ENCODE data around the gene B9D1. TPM values are rescaled to one million over a fixed set of nuclear protein-coding genes. Genes with fewer than 3 reads are reported as not detected.

B9D1 gene
- total RNA-seq, 1 experiment from 2014 or later, result 11.5 TPM

DNA sequence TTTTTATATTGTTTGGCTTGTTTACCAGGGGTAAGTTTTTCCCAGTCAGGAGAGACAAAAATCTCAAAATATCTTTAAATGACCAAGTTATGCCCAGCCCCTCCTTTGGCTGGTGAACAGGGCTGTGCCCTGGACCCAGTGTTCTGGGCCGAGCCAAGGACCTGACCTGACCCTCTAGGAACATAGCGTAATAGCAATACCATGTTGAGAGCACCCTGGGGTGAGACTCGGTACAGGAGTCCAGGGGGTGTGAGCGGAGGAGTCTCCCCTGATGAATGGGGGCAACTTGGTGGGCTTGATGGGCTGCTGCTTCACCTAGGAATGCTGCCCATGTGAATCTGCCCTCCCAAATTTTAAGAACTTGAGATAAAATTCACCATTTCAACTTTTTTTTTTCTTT lies 47.4 kb downstream of the B9D1 start:
- Histone ChIP-seq H3K4me1 (no peaks in the 10 kb centered on the region), H3K9me3 (no peaks in the 10 kb centered on the region), H3K4me3 (ENCODE audit: low read depth, low read length) (no peak overlapping the region), H3K27me3 (replicated peaks; ENCODE audit: control insufficient read depth, insufficient read depth, low read length) (no peaks in the 10 kb centered on the region), H3K36me3 (ENCODE audit: control insufficient read depth, insufficient read depth, low read length) (peaks cover 9% of the 10 kb centered on the region)
- H3K27ac Mint-ChIP-seq (ENCODE audit: unreplicated experiment), result no peak overlapping the region
- intact Hi-C loops (cut with micrococcal nuclease; ENCODE audit: unreplicated experiment), result no loop called here
- H3K36me3 Mint-ChIP-seq (ENCODE audit: insufficient read depth, unreplicated experiment), result peaks cover 37% of the 10 kb centered on the region
- DNase-seq, result no peak
- TF ChIP-seq, protein P1, sequence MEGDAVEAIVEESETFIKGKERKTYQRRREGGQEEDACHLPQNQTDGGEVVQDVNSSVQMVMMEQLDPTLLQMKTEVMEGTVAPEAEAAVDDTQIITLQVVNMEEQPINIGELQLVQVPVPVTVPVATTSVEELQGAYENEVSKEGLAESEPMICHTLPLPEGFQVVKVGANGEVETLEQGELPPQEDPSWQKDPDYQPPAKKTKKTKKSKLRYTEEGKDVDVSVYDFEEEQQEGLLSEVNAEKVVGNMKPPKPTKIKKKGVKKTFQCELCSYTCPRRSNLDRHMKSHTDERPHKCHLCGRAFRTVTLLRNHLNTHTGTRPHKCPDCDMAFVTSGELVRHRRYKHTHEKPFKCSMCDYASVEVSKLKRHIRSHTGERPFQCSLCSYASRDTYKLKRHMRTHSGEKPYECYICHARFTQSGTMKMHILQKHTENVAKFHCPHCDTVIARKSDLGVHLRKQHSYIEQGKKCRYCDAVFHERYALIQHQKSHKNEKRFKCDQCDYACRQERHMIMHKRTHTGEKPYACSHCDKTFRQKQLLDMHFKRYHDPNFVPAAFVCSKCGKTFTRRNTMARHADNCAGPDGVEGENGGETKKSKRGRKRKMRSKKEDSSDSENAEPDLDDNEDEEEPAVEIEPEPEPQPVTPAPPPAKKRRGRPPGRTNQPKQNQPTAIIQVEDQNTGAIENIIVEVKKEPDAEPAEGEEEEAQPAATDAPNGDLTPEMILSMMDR (IDR thresholded peaks at IDR 0.05; ENCODE audit: insufficient read depth in 1 of 2, low read depth in 1 of 2, low read length in 1 of 2, severe bottlenecking in 1 of 2, unreplicated experiment in 1 of 2), result no peak
- H3K4me3 Mint-ChIP-seq (ENCODE audit: unreplicated experiment), result no peak overlapping the region
- no TSS peak for BruUV-seq (replicated peaks)
- H3K27me3 Mint-ChIP-seq (ENCODE audit: insufficient read depth, unreplicated experiment), result no peaks in the 10 kb centered on the region
- ChIA-PET CTCF (no interaction called here), POLR2A (no interaction called here)
- H3K4me1 Mint-ChIP-seq (ENCODE audit: low read depth, unreplicated experiment), result no peaks in the 10 kb centered on the region
- no peaks in the 10 kb centered on the region for H3K9me3 Mint-ChIP-seq (ENCODE audit: unreplicated experiment)

DNA sequence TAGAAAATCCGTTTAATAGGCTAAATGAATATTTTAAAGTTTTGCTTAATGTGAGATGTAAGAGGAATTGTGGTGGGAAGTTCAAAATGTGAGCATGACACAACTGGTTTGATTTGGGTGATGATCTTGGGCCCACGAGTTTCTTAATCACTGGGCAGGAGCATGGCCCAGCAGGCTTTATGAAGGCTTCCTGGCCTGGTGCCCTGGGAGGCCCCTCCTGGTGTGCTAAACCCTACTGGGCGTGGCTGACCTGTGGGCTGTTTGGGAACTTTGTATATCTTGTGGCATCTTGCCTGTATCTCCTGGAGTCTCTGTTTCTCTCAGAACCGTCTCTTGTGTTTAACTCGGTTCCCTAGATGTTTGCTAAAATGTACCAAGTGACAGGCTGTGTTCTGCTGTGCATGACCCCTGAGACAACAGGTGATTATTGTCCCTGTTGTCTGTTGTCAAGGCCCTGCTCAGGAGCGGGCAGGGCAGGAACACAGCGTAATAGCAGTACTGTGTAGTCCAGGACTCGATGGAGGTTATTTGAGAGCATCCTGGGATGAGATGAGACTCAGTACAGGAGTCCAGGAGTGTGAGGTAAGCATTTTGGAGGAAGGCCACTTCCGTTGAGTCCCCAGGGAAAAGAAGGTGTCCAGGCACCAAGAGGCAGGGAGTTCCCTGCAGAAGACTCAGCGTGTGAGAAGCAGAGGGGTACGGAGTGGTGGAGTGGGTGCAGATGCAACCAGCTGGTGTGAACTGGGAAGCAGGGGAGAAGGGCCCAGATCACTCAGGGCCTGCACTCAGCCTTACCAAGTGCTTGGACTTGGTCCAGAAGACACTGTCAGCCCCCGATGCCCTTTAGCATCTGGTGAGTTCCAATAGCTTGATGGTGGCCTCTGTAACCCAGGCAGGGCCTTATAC lies 48.5 kb downstream of the B9D1 start:
- intact Hi-C loops (cut with micrococcal nuclease; ENCODE audit: unreplicated experiment), result no loop called here
- Histone ChIP-seq H3K9me3 (no peaks in the 10 kb centered on the region), H3K4me1 (no peaks in the 10 kb centered on the region), H3K4me3 (ENCODE audit: low read depth, low read length) (no peak overlapping the region), H3K27me3 (replicated peaks; ENCODE audit: control insufficient read depth, insufficient read depth, low read length) (no peaks in the 10 kb centered on the region), H3K36me3 (ENCODE audit: control insufficient read depth, insufficient read depth, low read length) (peaks cover 9% of the 10 kb centered on the region)
- Mint-ChIP-seq H3K4me1 (ENCODE audit: low read depth, unreplicated experiment) (no peaks in the 10 kb centered on the region), H3K27me3 (ENCODE audit: insufficient read depth, unreplicated experiment) (no peaks in the 10 kb centered on the region), H3K36me3 (ENCODE audit: insufficient read depth, unreplicated experiment) (peaks cover 43% of the 10 kb centered on the region), H3K4me3 (ENCODE audit: unreplicated experiment) (no peak overlapping the region), H3K27ac (ENCODE audit: unreplicated experiment) (no peak overlapping the region), H3K9me3 (ENCODE audit: unreplicated experiment) (no peaks in the 10 kb centered on the region)
- TF ChIP-seq, protein P1 (IDR thresholded peaks at IDR 0.05; ENCODE audit: insufficient read depth in 1 of 2, low read depth in 1 of 2, low read length in 1 of 2, severe bottlenecking in 1 of 2, unreplicated experiment in 1 of 2), result no peak
- DNase-seq, result no peak
- no TSS peak for BruUV-seq (replicated peaks)
- POLR2A ChIA-PET, result no interaction called here
- CTCF ChIA-PET, result no interaction called here

DNA sequence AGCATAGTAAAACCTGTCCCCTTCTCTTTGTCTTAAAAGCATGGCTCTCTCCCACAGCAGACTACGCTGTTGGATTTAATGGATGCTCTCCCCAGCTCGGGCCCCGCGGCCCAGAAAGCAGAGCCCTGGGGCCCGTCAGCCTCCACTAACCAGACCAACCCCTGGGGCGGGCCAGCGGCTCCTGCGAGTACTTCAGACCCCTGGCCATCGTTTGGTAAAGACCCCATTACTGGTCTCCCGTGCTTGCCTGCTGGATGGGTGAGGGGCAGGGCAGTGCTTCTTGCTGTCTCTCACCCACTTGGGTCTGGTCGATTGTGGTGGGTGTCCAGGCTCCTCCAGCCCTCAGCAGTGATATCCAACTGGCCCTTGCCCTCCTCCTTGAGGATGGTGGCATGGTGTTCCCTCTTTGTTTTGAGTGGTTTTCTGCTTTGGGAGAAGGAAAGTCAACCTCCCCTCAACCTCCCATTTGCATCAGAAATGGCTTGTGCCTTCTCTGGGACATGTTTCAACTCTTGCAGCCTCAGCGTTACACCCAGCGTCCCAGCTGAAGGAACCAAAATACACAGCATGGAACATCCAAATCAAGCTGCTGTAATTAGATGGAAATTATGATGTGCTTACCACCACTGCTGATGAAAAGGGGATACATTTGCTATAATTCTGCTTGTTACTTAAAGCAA lies 49.3 kb downstream of the B9D1 start:
- no peak overlapping the region for H3K4me3 Mint-ChIP-seq (ENCODE audit: unreplicated experiment)
- H3K27me3 Mint-ChIP-seq (ENCODE audit: insufficient read depth, unreplicated experiment), result no peaks in the 10 kb centered on the region
- peaks cover 4% of the 10 kb centered on the region for H3K4me1 Mint-ChIP-seq (ENCODE audit: low read depth, unreplicated experiment)
- no TSS peak for BruUV-seq (replicated peaks)
- no peak overlapping the region for H3K4me3 ChIP-seq (ENCODE audit: low read depth, low read length)
- no peaks in the 10 kb centered on the region for H3K27me3 ChIP-seq (replicated peaks; ENCODE audit: control insufficient read depth, insufficient read depth, low read length)
- no peaks in the 10 kb centered on the region for H3K9me3 ChIP-seq
- no peak overlapping the region for H3K27ac Mint-ChIP-seq (ENCODE audit: unreplicated experiment)
- DNase-seq, result no peak
- H3K36me3 ChIP-seq (ENCODE audit: control insufficient read depth, insufficient read depth, low read length), result peaks cover 9% of the 10 kb centered on the region
- CTCF ChIA-PET, result no interaction called here
- TF ChIP-seq, protein P1 (IDR thresholded peaks at IDR 0.05; ENCODE audit: insufficient read depth in 1 of 2, low read depth in 1 of 2, low read length in 1 of 2, severe bottlenecking in 1 of 2, unreplicated experiment in 1 of 2), result no peak
- no peaks in the 10 kb centered on the region for H3K4me1 ChIP-seq
- peaks cover 43% of the 10 kb centered on the region for H3K36me3 Mint-ChIP-seq (ENCODE audit: insufficient read depth, unreplicated experiment)
- intact Hi-C loops (cut with micrococcal nuclease; ENCODE audit: unreplicated experiment), result no loop called here
- POLR2A ChIA-PET, result no interaction called here
- no peaks in the 10 kb centered on the region for H3K9me3 Mint-ChIP-seq (ENCODE audit: unreplicated experiment)

Measured in Caco-2 (cell line).